Measurements from ENCODE around the gene FUBP1. TPM values are rescaled to one million over a fixed set of nuclear protein-coding genes. Genes with fewer than 3 reads are reported as not detected.

Gene FUBP1
- total and polyA plus RNA-seq, 2 donors from 2014 or later = 63.7 to 151 TPM

- FAIRE-seq (peak; percentile 67), DNase-seq (peak in 3 of 5 donors; percentile 39 to 76 (median 71))
- no peak overlapping the region for H3K27ac ChIP-seq (ENCODE audit: low read depth in 2 of 2, low read length in 2 of 2)
- H3K36me3 ChIP-seq (ENCODE audit: control insufficient read depth in 2 of 3, insufficient read depth in 3 of 3, low read length in 3 of 3) = no peaks in the 10 kb centered on the region
- TF ChIP-seq CTCF (IDR thresholded peaks at IDR 0.05; ENCODE audit: borderline replicate concordance, extremely low read depth, insufficient read depth) = peak; percentile 67
- H3K4me3 ChIP-seq (ENCODE audit: low read length in 3 of 3) = no peak overlapping the region
- H3K27me3 ChIP-seq (ENCODE audit: control insufficient read depth, insufficient read depth, low read length) = no peaks in the 10 kb centered on the region
- no peaks in the 10 kb centered on the region for H3K9me3 ChIP-seq (ENCODE audit: control insufficient read depth in 2 of 3, insufficient read depth in 1 of 3, low read length in 3 of 3)
- intact Hi-C loops (cut with DNase I) = no loop called here
- no peaks in the 10 kb centered on the region for H3K4me1 ChIP-seq (ENCODE audit: control insufficient read depth in 2 of 3, insufficient read depth in 2 of 3, low read depth in 1 of 3, low read length in 3 of 3)
- H3K9ac ChIP-seq (ENCODE audit: low read length in 3 of 3) = no peak overlapping the region
Observed at GRCh38 chr1:77900687-77901293, 78.1 kb downstream of the FUBP1 start.

GRCh38 chr1:77899647-77900320 lies 79.1 kb downstream of the FUBP1 start:
- no peaks in the 10 kb centered on the region for H3K9me3 ChIP-seq (ENCODE audit: control insufficient read depth in 2 of 3, insufficient read depth in 1 of 3, low read length in 3 of 3)
- H3K9ac ChIP-seq (ENCODE audit: low read length in 3 of 3) = no peak overlapping the region
- no peak for DNase-seq
- H3K36me3 ChIP-seq (ENCODE audit: control insufficient read depth in 2 of 3, insufficient read depth in 3 of 3, low read length in 3 of 3) = no peaks in the 10 kb centered on the region
- H3K27ac ChIP-seq (ENCODE audit: low read depth in 2 of 2, low read length in 2 of 2) = no peak overlapping the region
- TF ChIP-seq CTCF (IDR thresholded peaks at IDR 0.05; ENCODE audit: borderline replicate concordance, extremely low read depth, insufficient read depth) = no peak
- no peak overlapping the region for H3K4me3 ChIP-seq (ENCODE audit: low read length in 3 of 3)
- intact Hi-C loops (cut with DNase I) = no loop called here
- no peaks in the 10 kb centered on the region for H3K27me3 ChIP-seq (ENCODE audit: control insufficient read depth, insufficient read depth, low read length)
- FAIRE-seq = no peak
- no peaks in the 10 kb centered on the region for H3K4me1 ChIP-seq (ENCODE audit: control insufficient read depth in 2 of 3, insufficient read depth in 2 of 3, low read depth in 1 of 3, low read length in 3 of 3)

Other genes with a start within 250 kb of the FUBP1 start
- gene USP33, start 219.2 kb downstream of the FUBP1 start, total RNA-seq = 63.3 TPM
- gene USP33, start 219.2 kb downstream of the FUBP1 start, polyA plus RNA-seq (ENCODE audit: insufficient read depth, low read depth, low replicate concordance) = 25.7 TPM
- 25.5 TPM for gene MIGA1, start 199.4 kb downstream of the FUBP1 start, total RNA-seq
- 5.4 TPM for gene MIGA1, start 199.4 kb downstream of the FUBP1 start, polyA plus RNA-seq (ENCODE audit: insufficient read depth, low read depth, low replicate concordance)
- 7.1 TPM for gene NEXN, start 90.4 kb downstream of the FUBP1 start, total RNA-seq
- 6.5 TPM for gene NEXN, start 90.4 kb downstream of the FUBP1 start, polyA plus RNA-seq (ENCODE audit: insufficient read depth, low read depth, low replicate concordance)
- gene DNAJB4, start 25.9 kb upstream of the FUBP1 start, total RNA-seq = 34.7 TPM
- 17.0 TPM for gene DNAJB4, start 25.9 kb upstream of the FUBP1 start, polyA plus RNA-seq (ENCODE audit: insufficient read depth, low read depth, low replicate concordance)
- 10.7 TPM for gene GIPC2, start 66.9 kb upstream of the FUBP1 start, total RNA-seq
- 20.3 TPM for gene GIPC2, start 66.9 kb upstream of the FUBP1 start, polyA plus RNA-seq (ENCODE audit: insufficient read depth, low read depth, low replicate concordance)